Kidney (tissue), 14 donors: ENCODE measurements around the gene MED25. TPM values are rescaled to one million over a fixed set of nuclear protein-coding genes. Genes with fewer than 3 reads are reported as not detected.

Experiments
- DNase-seq, 5 donors: peaks; one replicate each; pipeline ENCODE4 v3.0.0-alpha.2; 2013 to 2020
- FAIRE-seq: peaks from 2 replicates; lab custom pipeline; 2012; peaks lifted over from hg19 to GRCh38; lab: Jason Lieb, UNC
- H3K27ac ChIP-seq, 2 donors: one replicate each; pipeline ENCODE4 v1.7.0; 2013; ENCODE audit warnings: low read depth in 2 of 2, low read length in 2 of 2, inconsistent platforms in 1 of 2
- H3K27me3 ChIP-seq: one replicate; pipeline ENCODE4 v1.7.1; 2013; ENCODE audit warnings: low read length, inconsistent platforms; ENCODE audit not compliant: control insufficient read depth, insufficient read depth
- H3K36me3 ChIP-seq, 3 donors: one replicate each; pipeline versions ENCODE4 v1.7.0 to v1.7.1; 2013; ENCODE audit warnings: low read length in 3 of 3, control low read depth in 1 of 3, inconsistent platforms in 1 of 3; ENCODE audit not compliant: insufficient read depth in 3 of 3, control insufficient read depth in 2 of 3
- H3K4me1 ChIP-seq, 3 donors: one replicate each; pipeline versions ENCODE4 v1.7.0 to v1.7.1; 2013; ENCODE audit warnings: low read length in 3 of 3, inconsistent platforms in 1 of 3, low read depth in 1 of 3; ENCODE audit not compliant: control insufficient read depth in 2 of 3, insufficient read depth in 2 of 3
- H3K4me3 ChIP-seq, 3 donors: one replicate each; pipeline versions ENCODE4 v1.7.0 to v1.8.1; 2013; ENCODE audit warnings: low read length in 3 of 3, control low read depth in 1 of 3, inconsistent platforms in 1 of 3
- H3K9ac ChIP-seq, 3 donors: one replicate each; pipeline versions ENCODE4 v1.7.0 to v1.7.1; 2013; ENCODE audit warnings: low read length in 3 of 3, control low read depth in 1 of 3, inconsistent platforms in 1 of 3
- H3K9me3 ChIP-seq, 3 donors: one replicate each; pipeline versions ENCODE4 v1.7.0 to v1.7.1; 2013; ENCODE audit warnings: low read length in 3 of 3, control low read depth in 1 of 3, inconsistent platforms in 1 of 3; ENCODE audit not compliant: control insufficient read depth in 2 of 3, insufficient read depth in 1 of 3
- intact Hi-C: fragments of 100-400 bp; cut with DNase I; formaldehyde crosslinking; loops from one replicate; pipeline ENCODE4 v1.11.1; 2022
- polyA plus RNA-seq: library from polyadenylated mRNA; stranded (reverse); fragments of 350-450 nt; fragmentation: Illumina TruSeq; extraction: RNeasy Lipid Tissue Mini Kit (QIAGEN cat#74804); gene quantifications from one replicate; pipeline ENCODE4 v1.2.3, GENCODE V29; 2014; ENCODE audit warnings: low read depth, low replicate concordance; ENCODE audit not compliant: insufficient read depth
- total RNA-seq: library from RNA; stranded (reverse); fragmentation: NEBNext Ultra II Directional; extraction: Animal tissue kit (Norgen Biotek cat#: 25700); gene quantifications from one replicate; pipeline ENCODE4 v1.2.1, GENCODE V29; 2021
- TF ChIP-seq, protein P1 (sequence below): IDR thresholded peaks from 3 replicates; pipeline ENCODE4 v1.5.1; 2012; ENCODE audit warnings: mild to moderate bottlenecking, moderate library complexity, borderline replicate concordance; ENCODE audit not compliant: insufficient read depth; ENCODE audit errors: extremely low read depth
- donor health status: control.
- donor health status: control.
- donor health status: control.
- donor health status: control.
- donor health status: control.
- donor health status: DM: yes; HTN: yes; CAD: no.
- donor health status: Normal renal cell carcinoma (clear cell type).

MED25 gene
- total and polyA plus RNA-seq, 2 donors from 2014 or later, result 37.3 to 53.2 TPM

DNA sequence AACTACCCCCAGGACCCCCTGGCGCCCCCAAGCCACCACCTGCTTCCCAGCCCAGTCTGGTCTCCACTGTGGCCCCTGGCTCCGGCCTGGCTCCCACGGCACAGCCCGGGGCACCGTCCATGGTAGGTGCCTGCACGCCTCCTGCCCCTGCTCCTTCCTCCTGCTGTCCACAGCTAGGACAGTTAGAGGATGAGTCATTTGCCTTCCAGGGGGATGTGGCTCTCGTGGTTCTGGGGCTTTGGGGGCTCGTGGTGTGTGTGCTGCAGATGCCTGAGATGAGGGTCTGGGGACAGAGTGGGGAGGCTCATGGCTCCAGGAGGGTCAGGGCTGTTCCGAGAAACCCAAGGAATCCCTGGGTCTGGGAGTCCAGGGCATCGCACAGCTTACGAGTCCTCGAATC lies 12.7 kb downstream of the MED25 start:
- no peak for DNase-seq
- no peak overlapping the region for H3K9ac ChIP-seq
- intact Hi-C loops, result no loop called here
- no peak overlapping the region for H3K27ac ChIP-seq
- no peak overlapping the region for H3K4me3 ChIP-seq
- H3K9me3 ChIP-seq, result no peaks in the 10 kb centered on the region
- TF ChIP-seq, protein P1, sequence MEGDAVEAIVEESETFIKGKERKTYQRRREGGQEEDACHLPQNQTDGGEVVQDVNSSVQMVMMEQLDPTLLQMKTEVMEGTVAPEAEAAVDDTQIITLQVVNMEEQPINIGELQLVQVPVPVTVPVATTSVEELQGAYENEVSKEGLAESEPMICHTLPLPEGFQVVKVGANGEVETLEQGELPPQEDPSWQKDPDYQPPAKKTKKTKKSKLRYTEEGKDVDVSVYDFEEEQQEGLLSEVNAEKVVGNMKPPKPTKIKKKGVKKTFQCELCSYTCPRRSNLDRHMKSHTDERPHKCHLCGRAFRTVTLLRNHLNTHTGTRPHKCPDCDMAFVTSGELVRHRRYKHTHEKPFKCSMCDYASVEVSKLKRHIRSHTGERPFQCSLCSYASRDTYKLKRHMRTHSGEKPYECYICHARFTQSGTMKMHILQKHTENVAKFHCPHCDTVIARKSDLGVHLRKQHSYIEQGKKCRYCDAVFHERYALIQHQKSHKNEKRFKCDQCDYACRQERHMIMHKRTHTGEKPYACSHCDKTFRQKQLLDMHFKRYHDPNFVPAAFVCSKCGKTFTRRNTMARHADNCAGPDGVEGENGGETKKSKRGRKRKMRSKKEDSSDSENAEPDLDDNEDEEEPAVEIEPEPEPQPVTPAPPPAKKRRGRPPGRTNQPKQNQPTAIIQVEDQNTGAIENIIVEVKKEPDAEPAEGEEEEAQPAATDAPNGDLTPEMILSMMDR, result no peak
- H3K36me3 ChIP-seq, result peaks cover 0 to 41% (median 10%) of the 10 kb centered on the region in 3 donors
- no peak for FAIRE-seq
- no peaks in the 10 kb centered on the region for H3K27me3 ChIP-seq
- H3K4me1 ChIP-seq, result no peaks in the 10 kb centered on the region

- FAIRE-seq, result no peak
- Histone ChIP-seq H3K4me1 (no peaks in the 10 kb centered on the region), H3K27ac (no peak overlapping the region), H3K9ac (no peak overlapping the region), H3K27me3 (no peaks in the 10 kb centered on the region), H3K9me3 (no peaks in the 10 kb centered on the region), H3K4me3 (no peak overlapping the region), H3K36me3 (peaks cover 0 to 41% (median 10%) of the 10 kb centered on the region in 3 donors)
- intact Hi-C loops, result no loop called here
- TF ChIP-seq, protein P1, result no peak
- DNase-seq, result no peak
Observed at GRCh38 chr19:49831592-49831991, 13.5 kb downstream of the MED25 start.

DNA sequence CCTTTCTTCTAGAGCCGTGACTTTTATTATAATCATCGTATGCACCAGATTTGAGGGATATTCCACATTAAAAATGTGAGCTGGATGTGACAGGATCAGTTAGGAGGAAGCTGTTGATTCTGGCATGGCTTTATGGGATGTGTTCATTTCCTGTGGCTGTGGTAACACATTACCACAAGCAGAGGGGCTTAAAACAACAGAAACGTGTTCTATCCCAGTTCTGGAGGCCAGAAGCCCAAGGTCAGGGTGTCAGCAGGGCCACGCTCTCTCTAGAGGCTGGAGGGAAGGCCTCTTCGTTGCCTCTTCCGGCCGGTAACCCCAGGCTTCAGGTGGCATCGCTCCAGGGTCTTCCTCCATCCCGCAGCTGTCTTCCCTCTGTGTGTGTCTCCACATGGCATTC lies 14.5 kb downstream of the MED25 start:
- Histone ChIP-seq H3K27me3 (no peaks in the 10 kb centered on the region), H3K9me3 (no peaks in the 10 kb centered on the region), H3K27ac (peak overlapping the region in 1 of 2 donors; percentile 14), H3K36me3 (peaks cover 0 to 48% (median 10%) of the 10 kb centered on the region in 3 donors), H3K4me3 (no peak overlapping the region), H3K4me1 (no peaks in the 10 kb centered on the region), H3K9ac (no peak overlapping the region)
- FAIRE-seq, result no peak
- intact Hi-C loops, result no loop called here
- TF ChIP-seq, protein P1, result no peak
- DNase-seq, result no peak

- Histone ChIP-seq H3K27ac (no peak overlapping the region), H3K9ac (no peak overlapping the region), H3K4me3 (no peak overlapping the region), H3K27me3 (no peaks in the 10 kb centered on the region), H3K4me1 (no peaks in the 10 kb centered on the region), H3K36me3 (peaks cover 0 to 44% (median 11%) of the 10 kb centered on the region in 3 donors), H3K9me3 (no peaks in the 10 kb centered on the region)
- TF ChIP-seq, protein P1, result no peak
- no peak for FAIRE-seq
- no peak for DNase-seq
- intact Hi-C loops, result no loop called here
Observed at GRCh38 chr19:49833599-49833998, 15.5 kb downstream of the MED25 start.
